ENCODE data around the gene IL16. TPM values are rescaled to one million over a fixed set of nuclear protein-coding genes. Genes with fewer than 3 reads are reported as not detected.

IL16 gene
- total and polyA plus RNA-seq, 4 donors = 1.9 to 6.9 (median 4.4) TPM

GRCh38 chr15:81254916-81255290, 58.2 kb downstream of the IL16 start:
- 89% methylated on average over 3 of the region's 3 CpGs for WGBS
- H3K9me3 ChIP-seq (ENCODE audit: control insufficient read depth in 4 of 4, low read length in 3 of 4) = no peaks in the 10 kb centered on the region
- no peaks in the 10 kb centered on the region for H3K36me3 ChIP-seq (ENCODE audit: control insufficient read depth in 4 of 4, insufficient read depth in 3 of 4, low read depth in 1 of 4, low read length in 3 of 4)
- no peak for DNase-seq (ENCODE audit: low spot score)
- no peak overlapping the region for H3K9ac ChIP-seq (ENCODE audit: low read depth in 1 of 2, low read length in 2 of 2)
- H3K27me3 ChIP-seq (ENCODE audit: control insufficient read depth in 4 of 4, insufficient read depth in 4 of 4, low read length in 3 of 4) = peaks cover 0 to 3% (median 0%) of the 10 kb centered on the region in 4 donors
- H3K27ac ChIP-seq (ENCODE audit: low read depth in 1 of 2, low read length in 2 of 2) = no peak overlapping the region
- H3K4me3 ChIP-seq (ENCODE audit: low read depth in 1 of 3, low read length in 3 of 3) = no peak overlapping the region
- TF ChIP-seq GABPA (IDR thresholded peaks at IDR 0.05 in 1 of 2, conservative IDR thresholded peaks at IDR 0.05 in 1 of 2) (no peak), MAX (IDR thresholded peaks at IDR 0.05) (no peak), ATF3 (IDR thresholded peaks at IDR 0.05) (no peak), RXRA (IDR thresholded peaks at IDR 0.05) (no peak), HNF4A (conservative IDR thresholded peaks at IDR 0.05) (no peak), FOXA1 (IDR thresholded peaks at IDR 0.05) (no peak), REST (IDR thresholded peaks at IDR 0.05) (no peak)
- H3K4me1 ChIP-seq (ENCODE audit: control insufficient read depth in 4 of 4, insufficient read depth in 4 of 4, low read length in 3 of 4) = no peaks in the 10 kb centered on the region

- H3K27ac ChIP-seq (ENCODE audit: low read depth in 1 of 2, low read length in 2 of 2) = no peak overlapping the region
These were observed 58.8 kb downstream of the IL16 start for GRCh38 chr15:81255315-81255957.

More at GRCh38 chr15:81255315-81255957, 58.8 kb downstream of the IL16 start:
- no peak overlapping the region for H3K4me3 ChIP-seq (ENCODE audit: low read depth in 1 of 3, low read length in 3 of 3)
- H3K9ac ChIP-seq (ENCODE audit: low read depth in 1 of 2, low read length in 2 of 2) = no peak overlapping the region
- peaks cover 0 to 3% (median 0%) of the 10 kb centered on the region in 4 donors for H3K27me3 ChIP-seq (ENCODE audit: control insufficient read depth in 4 of 4, insufficient read depth in 4 of 4, low read length in 3 of 4)
- H3K4me1 ChIP-seq (ENCODE audit: control insufficient read depth in 4 of 4, insufficient read depth in 4 of 4, low read length in 3 of 4) = no peaks in the 10 kb centered on the region
- no peak for DNase-seq (ENCODE audit: low spot score)
- WGBS = 86% methylated on average over 5 of the region's 5 CpGs
- no peak for TF ChIP-seq ZBTB33 (IDR thresholded peaks at IDR 0.05)
- no peak for TF ChIP-seq HNF4G (IDR thresholded peaks at IDR 0.05)
- no peak for TF ChIP-seq FOXA2 (IDR thresholded peaks at IDR 0.05)
- TF ChIP-seq GABPA (IDR thresholded peaks at IDR 0.05 in 1 of 2, conservative IDR thresholded peaks at IDR 0.05 in 1 of 2) = no peak
- no peak for TF ChIP-seq MAX (IDR thresholded peaks at IDR 0.05)
- no peak for TF ChIP-seq EGR1 (IDR thresholded peaks at IDR 0.05; ENCODE audit: low read depth in 2 of 2)
- TF ChIP-seq TAF1 (conservative IDR thresholded peaks at IDR 0.05) = no peak
- TF ChIP-seq SP1 (IDR thresholded peaks at IDR 0.05) = no peak
- TF ChIP-seq ATF3 (IDR thresholded peaks at IDR 0.05) = no peak
- TF ChIP-seq JUND (IDR thresholded peaks at IDR 0.05) = no peak
- TF ChIP-seq RXRA (IDR thresholded peaks at IDR 0.05) = no peak
- H3K36me3 ChIP-seq (ENCODE audit: control insufficient read depth in 4 of 4, insufficient read depth in 3 of 4, low read depth in 1 of 4, low read length in 3 of 4) = no peaks in the 10 kb centered on the region
- H3K9me3 ChIP-seq (ENCODE audit: control insufficient read depth in 4 of 4, low read length in 3 of 4) = no peaks in the 10 kb centered on the region

All from liver (tissue), 9 donors.